ENCODE measurements around the gene STEAP3. TPM values are rescaled to one million over a fixed set of nuclear protein-coding genes. Genes with fewer than 3 reads are reported as not detected.

Gene STEAP3
- total and polyA plus RNA-seq, 2 donors (not counting 3 experiments of a cell fraction or from before 2014, with no cell fraction given), result 8.6 to 17.4 TPM

GRCh38 chr2:119278946-119279345, 55.3 kb downstream of the STEAP3 start:
- Histone ChIP-seq H3K36me3 (ENCODE audit: control insufficient read depth in 2 of 2, extremely low read depth in 1 of 2, insufficient read depth in 2 of 2, low read length in 2 of 2) (no peaks in the 10 kb centered on the region), H3K4me2 (ENCODE audit: insufficient read depth, low read length) (no peak overlapping the region), H3K4me1 (ENCODE audit: control insufficient read depth, extremely low read depth, insufficient read depth, low read length) (no peaks in the 10 kb centered on the region), H3K27me3 (ENCODE audit: control insufficient read depth in 2 of 2, insufficient read depth in 2 of 2, low read length in 2 of 2) (peaks cover 0 to 2% of the 10 kb centered on the region in 2 experiments), H3K9ac (replicated peaks; ENCODE audit: extremely low read depth, insufficient read depth, low read length) (no peak overlapping the region), H2AFZ (ENCODE audit: low read depth, low read length) (no peak overlapping the region), H3K27ac (ENCODE audit: insufficient read depth, low read depth, low read length) (no peak overlapping the region), H3K9me1 (replicated peaks; ENCODE audit: control insufficient read depth, extremely low read depth, insufficient read depth, low read length) (no peaks in the 10 kb centered on the region), H3K79me2 (ENCODE audit: control insufficient read depth, insufficient read depth, low read length) (no peaks in the 10 kb centered on the region), H3K9me3 (replicated peaks; ENCODE audit: control insufficient read depth, insufficient read depth, low read length) (no peaks in the 10 kb centered on the region), H3K4me3 (replicated peaks in 1 of 3; ENCODE audit: insufficient read depth in 1 of 3, low read depth in 1 of 3, low read length in 3 of 3) (no peak overlapping the region), H4K20me1 (replicated peaks; ENCODE audit: control insufficient read depth, extremely low read depth, insufficient read depth, low read length) (no peaks in the 10 kb centered on the region)
- intact Hi-C loops (cut with micrococcal nuclease) (no loop called here), dilution Hi-C loops (cut with MboI; ENCODE audit: extremely low pct_ligation_motif_present, low sequenced_read_pairs) (no loop called here)
- FAIRE-seq (no peak), DNase-seq (ENCODE audit: low read depth, low spot score) (no peak)
- POLR2A ChIA-PET, result no interaction called here
- CTCF ChIA-PET, result no interaction called here
- no TSS peak for BruUV-seq (replicated peaks)
- TF ChIP-seq MYC (IDR thresholded peaks at IDR 0.05; ENCODE audit: low read depth, low read length), result no peak
- no peak for TF ChIP-seq MAX (IDR thresholded peaks at IDR 0.05; ENCODE audit: insufficient read depth, insufficient read length)
- TF ChIP-seq EZH2 (IDR thresholded peaks at IDR 0.05; ENCODE audit: borderline replicate concordance, low read depth, low read length, severe bottlenecking), result no peak
- no peak for TF ChIP-seq POLR2AphosphoS5 (IDR thresholded peaks at IDR 0.05; ENCODE audit: insufficient read depth, low read depth, low read length)
- no peak for TF ChIP-seq GATA2 (IDR thresholded peaks at IDR 0.05; ENCODE audit: insufficient read depth, insufficient read length, low read depth, low read length)
- no peak for TF ChIP-seq JUN (IDR thresholded peaks at IDR 0.05; ENCODE audit: borderline replicate concordance, insufficient read depth, insufficient read length, low read depth)
- no peak for TF ChIP-seq POLR2A (IDR thresholded peaks at IDR 0.05; ENCODE audit: low read depth, low read length)
- no peak for TF ChIP-seq CTCF (IDR thresholded peaks at IDR 0.05; ENCODE audit: extremely low read depth in 1 of 2, insufficient read depth in 1 of 2, low read depth in 1 of 2, low read length in 2 of 2)
- no peak for TF ChIP-seq FOS (IDR thresholded peaks at IDR 0.05; ENCODE audit: borderline replicate concordance, insufficient read depth, low read length)
